ENCODE measurements around the gene RASGRF1. TPM values are rescaled to one million over a fixed set of nuclear protein-coding genes. Genes with fewer than 3 reads are reported as not detected.

The RASGRF1 gene
- total RNA-seq, 1 experiment from 2014 or later: 0.70 TPM

DNA sequence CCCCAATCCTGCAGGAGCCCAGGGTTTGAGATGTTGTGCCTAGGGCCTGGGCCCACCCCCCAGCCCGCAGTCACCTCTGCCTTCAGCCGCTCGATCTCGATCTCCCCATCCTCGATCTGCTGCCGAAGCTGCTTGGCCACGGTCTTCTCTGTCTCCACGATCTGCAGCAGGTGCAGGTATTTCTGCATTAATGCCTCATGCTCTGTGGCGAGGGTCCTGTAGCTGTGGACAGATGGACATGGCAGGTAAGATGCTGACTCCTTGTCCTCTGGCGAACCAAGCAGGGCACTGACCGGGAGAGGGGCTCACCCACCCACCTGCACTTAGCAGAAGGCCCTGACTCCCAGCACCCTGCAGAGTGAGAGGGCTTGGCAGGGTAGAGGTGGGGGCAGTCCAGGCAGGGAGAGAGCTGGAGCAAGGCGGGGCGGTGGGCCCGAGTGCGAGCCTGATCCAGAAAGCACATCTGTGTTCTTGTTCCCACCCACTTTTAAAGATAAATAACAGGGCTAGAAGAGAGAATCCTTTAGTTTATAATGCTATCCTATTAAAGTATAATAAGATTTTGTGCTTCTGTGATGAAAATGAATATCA lies 32.2 kb downstream of the RASGRF1 start:
- H3K4me3 Mint-ChIP-seq (ENCODE audit: unreplicated experiment): no peak overlapping the region
- BruUV-seq (replicated peaks): no TSS peak
- H3K27me3 Mint-ChIP-seq (ENCODE audit: insufficient read depth, unreplicated experiment): peaks cover 17% of the 10 kb centered on the region
- POLR2A ChIA-PET: no interaction called here
- peaks cover 4% of the 10 kb centered on the region for H3K36me3 Mint-ChIP-seq (ENCODE audit: insufficient read depth, unreplicated experiment)
- intact Hi-C loops (cut with micrococcal nuclease): no loop called here
- CTCF ChIA-PET: no interaction called here
- H3K4me1 Mint-ChIP-seq (ENCODE audit: insufficient read depth, unreplicated experiment): no peaks in the 10 kb centered on the region
- no peak overlapping the region for H3K27ac Mint-ChIP-seq (ENCODE audit: low read depth, unreplicated experiment)
- H3K9me3 Mint-ChIP-seq (ENCODE audit: unreplicated experiment): no peaks in the 10 kb centered on the region
- TF ChIP-seq, protein P1, sequence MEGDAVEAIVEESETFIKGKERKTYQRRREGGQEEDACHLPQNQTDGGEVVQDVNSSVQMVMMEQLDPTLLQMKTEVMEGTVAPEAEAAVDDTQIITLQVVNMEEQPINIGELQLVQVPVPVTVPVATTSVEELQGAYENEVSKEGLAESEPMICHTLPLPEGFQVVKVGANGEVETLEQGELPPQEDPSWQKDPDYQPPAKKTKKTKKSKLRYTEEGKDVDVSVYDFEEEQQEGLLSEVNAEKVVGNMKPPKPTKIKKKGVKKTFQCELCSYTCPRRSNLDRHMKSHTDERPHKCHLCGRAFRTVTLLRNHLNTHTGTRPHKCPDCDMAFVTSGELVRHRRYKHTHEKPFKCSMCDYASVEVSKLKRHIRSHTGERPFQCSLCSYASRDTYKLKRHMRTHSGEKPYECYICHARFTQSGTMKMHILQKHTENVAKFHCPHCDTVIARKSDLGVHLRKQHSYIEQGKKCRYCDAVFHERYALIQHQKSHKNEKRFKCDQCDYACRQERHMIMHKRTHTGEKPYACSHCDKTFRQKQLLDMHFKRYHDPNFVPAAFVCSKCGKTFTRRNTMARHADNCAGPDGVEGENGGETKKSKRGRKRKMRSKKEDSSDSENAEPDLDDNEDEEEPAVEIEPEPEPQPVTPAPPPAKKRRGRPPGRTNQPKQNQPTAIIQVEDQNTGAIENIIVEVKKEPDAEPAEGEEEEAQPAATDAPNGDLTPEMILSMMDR (IDR thresholded peaks at IDR 0.05; ENCODE audit: unreplicated experiment): no peak
- no peak for DNase-seq (ENCODE audit: unreplicated experiment)

DNA sequence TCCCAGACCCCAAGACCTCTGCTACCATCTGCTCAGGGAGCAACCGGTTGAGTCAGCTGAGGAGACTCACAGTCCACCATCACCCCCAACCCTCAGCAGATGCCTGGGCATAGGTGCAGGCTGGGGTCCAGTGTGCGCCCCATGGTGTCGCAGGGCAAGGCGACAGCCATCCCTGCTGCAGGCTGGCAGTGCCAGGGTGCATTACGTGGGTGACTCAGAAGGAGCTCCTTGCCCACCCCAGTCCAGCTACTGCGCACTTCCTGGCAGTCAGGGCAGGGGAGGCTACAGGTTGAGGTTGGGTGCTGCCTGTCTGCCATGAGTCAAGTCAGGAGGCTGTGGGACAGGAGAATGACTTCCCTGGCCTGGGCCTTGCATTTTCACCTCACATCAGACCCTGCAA lies 33.5 kb downstream of the RASGRF1 start:
- TF ChIP-seq, protein P1 (IDR thresholded peaks at IDR 0.05; ENCODE audit: unreplicated experiment): no peak
- Mint-ChIP-seq H3K27ac (ENCODE audit: low read depth, unreplicated experiment) (no peak overlapping the region), H3K36me3 (ENCODE audit: insufficient read depth, unreplicated experiment) (peaks cover 4% of the 10 kb centered on the region), H3K4me3 (ENCODE audit: unreplicated experiment) (no peak overlapping the region), H3K27me3 (ENCODE audit: insufficient read depth, unreplicated experiment) (peaks cover 4% of the 10 kb centered on the region), H3K4me1 (ENCODE audit: insufficient read depth, unreplicated experiment) (no peaks in the 10 kb centered on the region), H3K9me3 (ENCODE audit: unreplicated experiment) (no peaks in the 10 kb centered on the region)
- intact Hi-C loops (cut with micrococcal nuclease): no loop called here
- DNase-seq (ENCODE audit: unreplicated experiment): no peak
- ChIA-PET POLR2A (interaction anchor here (0.6 kb wide), 1 partner anchor 23 kb away, joined by 3 read pairs; no protein-coding TSS in a partner anchor), CTCF (interaction anchor here (0.9 kb wide), 1 partner anchor 29 kb away, joined by 3 read pairs; no protein-coding TSS in a partner anchor)
- no TSS peak for BruUV-seq (replicated peaks)

DNA sequence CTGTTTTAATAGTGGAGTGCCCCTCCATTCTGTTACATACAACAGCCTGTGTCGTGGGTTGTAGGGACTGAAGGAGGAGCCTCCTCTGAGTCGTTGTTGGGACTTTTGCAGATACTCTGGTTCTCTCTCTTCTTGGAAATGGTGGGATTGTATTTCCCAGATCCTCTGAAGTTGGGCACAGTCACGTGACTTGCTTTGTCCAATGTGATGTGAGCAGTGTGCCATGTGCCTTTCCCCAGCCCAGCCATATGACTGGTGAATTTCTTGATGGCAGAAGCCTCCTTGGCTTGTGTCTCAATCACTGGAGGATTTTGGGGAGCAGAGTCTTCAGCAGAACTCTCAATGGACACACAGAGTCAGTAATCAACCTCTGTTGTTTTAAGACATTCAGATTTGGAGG lies 36.2 kb downstream of the RASGRF1 start:
- Mint-ChIP-seq H3K4me3 (ENCODE audit: unreplicated experiment) (no peak overlapping the region), H3K27ac (ENCODE audit: low read depth, unreplicated experiment) (no peak overlapping the region), H3K9me3 (ENCODE audit: unreplicated experiment) (no peaks in the 10 kb centered on the region), H3K36me3 (ENCODE audit: insufficient read depth, unreplicated experiment) (peaks cover 4% of the 10 kb centered on the region), H3K4me1 (ENCODE audit: insufficient read depth, unreplicated experiment) (no peaks in the 10 kb centered on the region), H3K27me3 (ENCODE audit: insufficient read depth, unreplicated experiment) (no peaks in the 10 kb centered on the region)
- BruUV-seq (replicated peaks): no TSS peak
- DNase-seq (ENCODE audit: unreplicated experiment): no peak
- TF ChIP-seq, protein P1 (IDR thresholded peaks at IDR 0.05; ENCODE audit: unreplicated experiment): no peak
- ChIA-PET CTCF (interaction anchor here (1.1 to 1.5 kb wide), 2 partner anchors 26 to 130 kb away, joined by 4 to 5 read pairs; no protein-coding TSS in a partner anchor), POLR2A (no interaction called here)
- intact Hi-C loops (cut with micrococcal nuclease): no loop called here

DNA sequence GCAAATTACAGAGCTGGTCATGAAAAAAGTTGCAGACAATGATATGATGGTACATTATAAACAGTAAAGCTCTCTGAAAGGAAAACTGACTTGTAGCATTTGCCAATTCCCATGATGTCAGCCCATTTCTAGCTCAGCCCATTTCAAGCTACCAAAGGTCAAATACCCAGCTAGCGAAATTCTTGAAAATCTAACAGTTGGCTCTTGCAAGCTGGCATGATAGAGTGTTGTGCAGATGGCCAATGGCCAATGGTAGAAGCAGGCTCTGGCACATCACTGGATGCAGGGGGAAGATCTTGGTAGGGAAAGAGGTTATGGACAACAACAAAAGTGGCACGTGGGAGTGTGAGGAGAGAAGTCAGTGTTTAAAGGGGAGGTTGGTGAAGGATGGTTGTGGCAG lies 36.7 kb downstream of the RASGRF1 start:
- no peak for DNase-seq (ENCODE audit: unreplicated experiment)
- Mint-ChIP-seq H3K36me3 (ENCODE audit: insufficient read depth, unreplicated experiment) (peaks cover 4% of the 10 kb centered on the region), H3K27me3 (ENCODE audit: insufficient read depth, unreplicated experiment) (no peaks in the 10 kb centered on the region), H3K9me3 (ENCODE audit: unreplicated experiment) (no peaks in the 10 kb centered on the region), H3K4me3 (ENCODE audit: unreplicated experiment) (no peak overlapping the region), H3K27ac (ENCODE audit: low read depth, unreplicated experiment) (no peak overlapping the region), H3K4me1 (ENCODE audit: insufficient read depth, unreplicated experiment) (no peaks in the 10 kb centered on the region)
- CTCF ChIA-PET: interaction anchor here (1.1 to 1.5 kb wide), 2 partner anchors 26 to 130 kb away, joined by 4 to 5 read pairs; no protein-coding TSS in a partner anchor
- POLR2A ChIA-PET: no interaction called here
- BruUV-seq (replicated peaks): no TSS peak
- TF ChIP-seq, protein P1 (IDR thresholded peaks at IDR 0.05; ENCODE audit: unreplicated experiment): no peak
- intact Hi-C loops (cut with micrococcal nuclease): no loop called here
